ENCODE results near the gene GPD1L.
"Not testable (repeated sequence)": the region's sequence is repeated elsewhere in the genome, so short reads cannot be mapped to it uniquely, and the experiment has no call there.

The GPD1L gene

GRCh38 chr3:32113566-32113965, 7.1 kb downstream of the GPD1L start:
- Mint-ChIP-seq H3K36me3 (ENCODE audit: low read depth) (peaks cover 16% of the 10 kb centered on the region), H3K9me3 (peaks cover 8% of the 10 kb centered on the region), H3K27ac (no peak overlapping the region), H3K4me1 (ENCODE audit: low read depth) (peaks cover 30% of the 10 kb centered on the region), H3K27me3 (no peaks in the 10 kb centered on the region), H3K4me3 (no peak overlapping the region)
- intact Hi-C loops (cut with micrococcal nuclease) = no loop called here

GRCh38 chr3:32113981-32114545, 7.6 kb downstream of the GPD1L start:
- Mint-ChIP-seq H3K4me1 (ENCODE audit: low read depth) (peaks cover 32% of the 10 kb centered on the region), H3K27me3 (no peaks in the 10 kb centered on the region), H3K4me3 (no peak overlapping the region), H3K27ac (no peak overlapping the region), H3K9me3 (peaks cover 8% of the 10 kb centered on the region), H3K36me3 (ENCODE audit: low read depth) (peaks cover 16% of the 10 kb centered on the region)
- intact Hi-C loops (cut with micrococcal nuclease) = no loop called here

GRCh38 chr3:32114546-32115386, 8.3 kb downstream of the GPD1L start:
- H3K27ac Mint-ChIP-seq; H3K27me3 Mint-ChIP-seq; H3K4me3 Mint-ChIP-seq; intact Hi-C loops (cut with micrococcal nuclease); H3K9me3 Mint-ChIP-seq: not testable (repeated sequence)
- H3K4me1 Mint-ChIP-seq (ENCODE audit: low read depth) = peaks cover 32% of the 10 kb centered on the region
- peaks cover 11% of the 10 kb centered on the region for H3K36me3 Mint-ChIP-seq (ENCODE audit: low read depth)

GRCh38 chr3:32117320-32117719, 10.9 kb downstream of the GPD1L start:
- Mint-ChIP-seq H3K36me3 (ENCODE audit: low read depth) (peaks cover 10% of the 10 kb centered on the region), H3K9me3 (peaks cover 8% of the 10 kb centered on the region), H3K4me3 (no peak overlapping the region), H3K27ac (no peak overlapping the region), H3K27me3 (no peaks in the 10 kb centered on the region), H3K4me1 (ENCODE audit: low read depth) (peaks cover 43% of the 10 kb centered on the region)
- intact Hi-C loops (cut with micrococcal nuclease) = no loop called here

GRCh38 chr3:32118215-32118614, 11.8 kb downstream of the GPD1L start:
- no peaks in the 10 kb centered on the region for H3K27me3 Mint-ChIP-seq
- H3K27ac Mint-ChIP-seq = no peak overlapping the region
- H3K36me3 Mint-ChIP-seq (ENCODE audit: low read depth) = peaks cover 10% of the 10 kb centered on the region
- H3K9me3 Mint-ChIP-seq = peaks cover 8% of the 10 kb centered on the region
- no peak overlapping the region for H3K4me3 Mint-ChIP-seq
- intact Hi-C loops (cut with micrococcal nuclease) = no loop called here
- peaks cover 43% of the 10 kb centered on the region for H3K4me1 Mint-ChIP-seq (ENCODE audit: low read depth)

GRCh38 chr3:32120471-32120870, 14.1 kb downstream of the GPD1L start:
- Mint-ChIP-seq H3K36me3 (ENCODE audit: low read depth) (no peaks in the 10 kb centered on the region), H3K4me1 (ENCODE audit: low read depth) (peaks cover 63% of the 10 kb centered on the region), H3K4me3 (no peak overlapping the region), H3K27ac (peak overlapping the region; percentile 91), H3K9me3 (no peaks in the 10 kb centered on the region), H3K27me3 (no peaks in the 10 kb centered on the region)
- intact Hi-C loops (cut with micrococcal nuclease) = loop anchor here (2.0 kb wide), 1 partner anchor 14 kb away; the partner anchor contains the start of gene GPD1L

GRCh38 chr3:32121137-32121536, 14.7 kb downstream of the GPD1L start:
- H3K4me1 Mint-ChIP-seq (ENCODE audit: low read depth) = peaks cover 66% of the 10 kb centered on the region

GRCh38 chr3:32123620-32124019, 17.2 kb downstream of the GPD1L start:
- intact Hi-C loops (cut with micrococcal nuclease) = no loop called here
- no peaks in the 10 kb centered on the region for H3K36me3 Mint-ChIP-seq (ENCODE audit: low read depth)
- no peak overlapping the region for H3K4me3 Mint-ChIP-seq
- no peaks in the 10 kb centered on the region for H3K27me3 Mint-ChIP-seq
- no peak overlapping the region for H3K27ac Mint-ChIP-seq
- peaks cover 60% of the 10 kb centered on the region for H3K4me1 Mint-ChIP-seq (ENCODE audit: low read depth)
- no peaks in the 10 kb centered on the region for H3K9me3 Mint-ChIP-seq

More at GRCh38 chr3:32121137-32121536, 14.7 kb downstream of the GPD1L start:
- Mint-ChIP-seq H3K4me3 (peak overlapping the region; percentile 35), H3K36me3 (ENCODE audit: low read depth) (no peaks in the 10 kb centered on the region), H3K27me3 (no peaks in the 10 kb centered on the region), H3K27ac (peak overlapping the region; percentile 91), H3K9me3 (no peaks in the 10 kb centered on the region)
- intact Hi-C loops (cut with micrococcal nuclease) = loop anchor here (2.0 kb wide), 1 partner anchor 14 kb away; the partner anchor contains the start of gene GPD1L

- no peaks in the 10 kb centered on the region for H3K27me3 Mint-ChIP-seq
- no peak overlapping the region for H3K27ac Mint-ChIP-seq
- H3K4me3 Mint-ChIP-seq = no peak overlapping the region
- no peaks in the 10 kb centered on the region for H3K36me3 Mint-ChIP-seq (ENCODE audit: low read depth)
- peaks cover 60% of the 10 kb centered on the region for H3K4me1 Mint-ChIP-seq (ENCODE audit: low read depth)
- H3K9me3 Mint-ChIP-seq = no peaks in the 10 kb centered on the region
- intact Hi-C loops (cut with micrococcal nuclease) = no loop called here
Measured at GRCh38 chr3:32125012-32125411, 18.6 kb downstream of the GPD1L start.

- Mint-ChIP-seq H3K4me3 (no peak overlapping the region), H3K9me3 (no peaks in the 10 kb centered on the region), H3K4me1 (ENCODE audit: low read depth) (peaks cover 52% of the 10 kb centered on the region), H3K27me3 (no peaks in the 10 kb centered on the region), H3K27ac (no peak overlapping the region), H3K36me3 (ENCODE audit: low read depth) (peaks cover 13% of the 10 kb centered on the region)
- intact Hi-C loops (cut with micrococcal nuclease) = no loop called here
Measured at GRCh38 chr3:32126305-32127015, 20.0 kb downstream of the GPD1L start.

- Mint-ChIP-seq H3K9me3 (no peaks in the 10 kb centered on the region), H3K4me3 (no peak overlapping the region), H3K27ac (no peak overlapping the region), H3K4me1 (ENCODE audit: low read depth) (peaks cover 52% of the 10 kb centered on the region), H3K36me3 (ENCODE audit: low read depth) (peaks cover 14% of the 10 kb centered on the region), H3K27me3 (no peaks in the 10 kb centered on the region)
- intact Hi-C loops (cut with micrococcal nuclease) = no loop called here
Measured at GRCh38 chr3:32127219-32127826, 20.9 kb downstream of the GPD1L start.

- no peaks in the 10 kb centered on the region for H3K9me3 Mint-ChIP-seq
- intact Hi-C loops (cut with micrococcal nuclease) = no loop called here
Measured at GRCh38 chr3:32128936-32129335, 22.5 kb downstream of the GPD1L start.

GRCh38 chr3:32129832-32130231, 23.4 kb downstream of the GPD1L start:
- no peaks in the 10 kb centered on the region for H3K27me3 Mint-ChIP-seq
- no peak overlapping the region for H3K4me3 Mint-ChIP-seq
- intact Hi-C loops (cut with micrococcal nuclease) = no loop called here
- peaks cover 20% of the 10 kb centered on the region for H3K36me3 Mint-ChIP-seq (ENCODE audit: low read depth)
- H3K27ac Mint-ChIP-seq = peak overlapping the region; percentile 44
- H3K4me1 Mint-ChIP-seq (ENCODE audit: low read depth) = peaks cover 40% of the 10 kb centered on the region
- no peaks in the 10 kb centered on the region for H3K9me3 Mint-ChIP-seq

More at GRCh38 chr3:32128936-32129335, 22.5 kb downstream of the GPD1L start:
- Mint-ChIP-seq H3K27ac (no peak overlapping the region), H3K27me3 (no peaks in the 10 kb centered on the region), H3K4me3 (no peak overlapping the region), H3K4me1 (ENCODE audit: low read depth) (peaks cover 45% of the 10 kb centered on the region), H3K36me3 (ENCODE audit: low read depth) (peaks cover 14% of the 10 kb centered on the region)

- Mint-ChIP-seq H3K27me3 (no peaks in the 10 kb centered on the region), H3K9me3 (no peaks in the 10 kb centered on the region), H3K4me1 (ENCODE audit: low read depth) (peaks cover 56% of the 10 kb centered on the region), H3K27ac (no peak overlapping the region), H3K36me3 (ENCODE audit: low read depth) (peaks cover 25% of the 10 kb centered on the region), H3K4me3 (no peak overlapping the region)
- intact Hi-C loops (cut with micrococcal nuclease) = no loop called here
Measured at GRCh38 chr3:32132121-32132520, 25.7 kb downstream of the GPD1L start.
